K562 (cell line): ENCODE data around the gene TGM5. TPM values are rescaled to one million over a fixed set of nuclear protein-coding genes. Genes with fewer than 3 reads are reported as not detected.

Source experiments
- ATAC-seq: fragments of 200-7000 bp; cut with Tn5 transposase; 3 replicates; pipeline ENCODE4 v1.9.1; 2020; ENCODE audit warnings: moderate library complexity
- BruUV-seq: library from RNA; stranded (reverse); fragments of 400-500 nt; replicated peaks from 2 replicates; lab custom pipeline; 2021; lab: Mats Ljungman, UMichigan
- CTCF ChIA-PET: fragments of 300-600 bp; formaldehyde crosslinking; extraction: SDS; loops from one replicate; lab custom pipeline; 2021; ENCODE audit warnings: low intra/inter-chr PET ratio; lab: Yijun Ruan, JAX
- POLR2A ChIA-PET: fragments of 300-600, 350-650 bp; sonication (Branson Sonifier 250); formaldehyde crosslinking; extraction: SDS; loops from one replicate; lab custom pipeline; 2021; ENCODE audit warnings: antibody characterized with exemption, inconsistent platforms; lab: Yijun Ruan, JAX
- DNase-seq, 4 experiments: peaks; one replicate each; pipeline versions ENCODE4 v3.0.0 to v3.0.0-alpha.2; 2011 to 2018; ENCODE audit warnings: low spot score in 3 of 4, mixed read lengths in 3 of 4; ENCODE audit errors: extremely low read depth in 1 of 4
- FAIRE-seq: peaks from 2 replicates; lab custom pipeline; 2011; peaks lifted over from hg19 to GRCh38; lab: Jason Lieb, UNC
- H2AFZ ChIP-seq: 2 replicates; pipeline ENCODE4 v1.6.0; 2011; ENCODE audit warnings: low read depth, low read length, control low read depth, inconsistent platforms
- H3K27ac ChIP-seq: fragments of 200-600 bp; 3 replicates; pipeline ENCODE4 v1.8.0; 2011; ENCODE audit warnings: low read depth, mild to moderate bottlenecking, control low read depth, inconsistent platforms, low read length, moderate library complexity, mixed read lengths; ENCODE audit errors: extremely low read depth
- H3K27me3 ChIP-seq, 2 experiments: fragments of 300-600 bp in 1 of 2; 2 replicates in 1 of 2; 3 replicates in 1 of 2; pipeline versions ENCODE4 v1.6.0 to v1.8.0; 2011; ENCODE audit warnings: inconsistent platforms in 2 of 2, low read length in 2 of 2, mild to moderate bottlenecking in 1 of 2, mixed read lengths in 1 of 2, moderate library complexity in 1 of 2; ENCODE audit not compliant: control insufficient read depth in 2 of 2, insufficient read depth in 2 of 2
- H3K36me3 ChIP-seq: fragments of 300-600 bp; 3 replicates; pipeline ENCODE4 v1.8.0; 2011; ENCODE audit warnings: mild to moderate bottlenecking, low read length, inconsistent platforms; ENCODE audit not compliant: control insufficient read depth, insufficient read depth
- H3K4me1 ChIP-seq, 2 experiments: fragments of 200-600 bp in 1 of 2; replicated peaks in 1 of 2; 2 replicates in 1 of 2; 3 replicates in 1 of 2; pipeline versions ENCODE4 v1.5.1 to v1.8.0; 2011; ENCODE audit warnings: inconsistent platforms in 2 of 2, low read length in 2 of 2, mild to moderate bottlenecking in 1 of 2, mixed read lengths in 1 of 2, moderate library complexity in 1 of 2; ENCODE audit not compliant: control insufficient read depth in 2 of 2, insufficient read depth in 2 of 2
- H3K4me2 ChIP-seq: 2 replicates; pipeline ENCODE4 v1.6.1; 2011; ENCODE audit warnings: low read length, control low read depth, inconsistent platforms, mixed read lengths; ENCODE audit not compliant: insufficient read depth
- H3K4me3 ChIP-seq: fragments of 200-600 bp; sonication (generic), shearing (Covaris generic); 2 replicates; pipeline ENCODE4 v1.5.1; 2016; ENCODE audit warnings: control low read depth, inconsistent platforms
- H3K79me2 ChIP-seq: fragments of 200-600 bp; 3 replicates; pipeline ENCODE4 v1.8.0; 2011; ENCODE audit warnings: low read length, inconsistent platforms; ENCODE audit not compliant: control insufficient read depth, insufficient read depth
- H3K9ac ChIP-seq, 2 experiments: 2 replicates each; pipeline versions ENCODE4 v1.6.0 to v1.6.1; 2011; ENCODE audit warnings: low read depth in 2 of 2, low read length in 2 of 2, control low read depth in 1 of 2, inconsistent platforms in 1 of 2, mild to moderate bottlenecking in 1 of 2, mixed read lengths in 1 of 2; ENCODE audit not compliant: insufficient read depth in 1 of 2
- H3K9me1 ChIP-seq: one replicate; pipeline ENCODE4 v1.6.0; 2011; ENCODE audit warnings: inconsistent platforms, mild to moderate bottlenecking, low read length, moderate library complexity; ENCODE audit not compliant: control insufficient read depth, insufficient read depth
- H3K9me3 ChIP-seq: replicated peaks from 2 replicates; pipeline ENCODE4 v1.5.1; 2011; ENCODE audit warnings: low read depth, low read length, inconsistent platforms; ENCODE audit not compliant: control insufficient read depth, insufficient read depth
- H4K20me1 ChIP-seq: replicated peaks from 2 replicates; pipeline ENCODE4 v1.6.1; 2011; ENCODE audit warnings: low read length, inconsistent platforms, mixed read lengths; ENCODE audit not compliant: control insufficient read depth, insufficient read depth
- ATF7 ChIP-seq: fragments of 450-650 bp; IDR thresholded peaks from 2 replicates; pipeline ENCODE4 v1.7.1; 2014; ENCODE audit warnings: mild to moderate bottlenecking, moderate library complexity
- BHLHE40 ChIP-seq: IDR thresholded peaks from 2 replicates; pipeline ENCODE4 v1.6.1; 2011; ENCODE audit warnings: low read length, improper control_type of control experiment
- CBX3 ChIP-seq, 2 experiments: IDR thresholded peaks; 1 replicate in 1 of 2; 2 replicates in 1 of 2; pipeline ENCODE4 v1.6.1; 2012; ENCODE audit warnings: inconsistent platforms in 2 of 2, low read length in 2 of 2, borderline replicate concordance in 1 of 2, control low read depth in 1 of 2
- CREM ChIP-seq: IDR thresholded peaks from 2 replicates; pipeline ENCODE4 v1.6.1; 2014; ENCODE audit warnings: antibody characterized with exemption, low read depth
- FOXJ2 ChIP-seq: fragments of 200-800 bp; sonication (Bioruptor generic); IDR thresholded peaks from 2 replicates; pipeline ENCODE4 v1.6.1; 2016; ENCODE audit warnings: missing genetic modification characterization, missing compliant biosample characterization
- IFI16 ChIP-seq: fragments of 250-450 bp; sonication (Bioruptor Pico); IDR thresholded peaks from 2 replicates; pipeline ENCODE4 v2.1.2; 2022; ENCODE audit warnings: mild to moderate bottlenecking, inconsistent platforms
- JUN ChIP-seq, 2 experiments: sonication (generic) in 1 of 2; formaldehyde crosslinking in 1 of 2; IDR thresholded peaks; 2 replicates each; pipeline versions ENCODE4 v1.6.1 to v1.8.0; 2012 to 2022; ENCODE audit warnings: borderline replicate concordance in 2 of 2, mild to moderate bottlenecking in 2 of 2, improper control_type of control experiment in 1 of 2, low read depth in 1 of 2, low read length in 1 of 2, missing genetic modification reagents in 1 of 2
- MAFK ChIP-seq: IDR thresholded peaks from 2 replicates; pipeline ENCODE4 v1.6.1; 2011; ENCODE audit warnings: low read length, improper control_type of control experiment
- PHB ChIP-seq: fragments of 250-450 bp; sonication (Bioruptor Pico); IDR thresholded peaks from 2 replicates; pipeline ENCODE4 v1.5.0; 2021
- RB1 ChIP-seq: fragments of 450-650 bp; IDR thresholded peaks from 2 replicates; pipeline ENCODE4 v1.6.1; 2017; ENCODE audit warnings: low read depth, mild to moderate bottlenecking
- RBM17 ChIP-seq: fragments of 200-400 bp; formaldehyde crosslinking; IDR thresholded peaks from 2 replicates; pipeline ENCODE4 v1.6.1; 2017; ENCODE audit warnings: low read depth, mild to moderate bottlenecking, low read length, borderline replicate concordance
- SIN3A ChIP-seq, 2 experiments: fragments of 150-350 bp in 1 of 2; IDR thresholded peaks; 2 replicates each; pipeline ENCODE4 v1.6.1; 2011 to 2016; ENCODE audit warnings: borderline replicate concordance in 2 of 2, low read depth in 2 of 2, low read length in 2 of 2, mild to moderate bottlenecking in 2 of 2, moderate library complexity in 2 of 2; ENCODE audit not compliant: control insufficient read depth in 1 of 2
- SMARCA4 ChIP-seq: fragments of 450-650 bp; IDR thresholded peaks from 2 replicates; pipeline ENCODE4 v1.6.1; 2016
- TRIM28 ChIP-seq: fragments of 450-650 bp; IDR thresholded peaks from 2 replicates; pipeline ENCODE4 v1.6.1; 2017
- TSC22D4 ChIP-seq: fragments of 450-650 bp; IDR thresholded peaks from 2 replicates; pipeline ENCODE4 v1.6.1; 2016; ENCODE audit warnings: missing genetic modification characterization, missing biosample characterization, control low read depth
- ZBTB33 ChIP-seq: sonication (generic); formaldehyde crosslinking; IDR thresholded peaks from 2 replicates; pipeline ENCODE4 v1.8.1; 2023; ENCODE audit warnings: mild to moderate bottlenecking, missing genetic modification reagents
- ZBTB7A ChIP-seq: IDR thresholded peaks from 2 replicates; pipeline ENCODE4 v1.6.1; 2011; ENCODE audit warnings: low read depth, mild to moderate bottlenecking, low read length, moderate library complexity, borderline replicate concordance; ENCODE audit not compliant: control insufficient read depth
- WGBS: fragments of 100-300 bp; shearing (Covaris generic); methylation state at CpG from one replicate; pipeline ENCODE4 v1.1.6; 2016; ENCODE audit warnings: low coverage, mixed read lengths; ENCODE audit not compliant: insufficient coverage; ENCODE audit errors: missing lambda C conversion rate; 5-methylcytosine and 5-hydroxymethylcytosine counted together
- in situ Hi-C: fragments of 300-500 bp; cut with MboI; formaldehyde crosslinking; loops from 4 replicates; pipeline ENCODE4 v1.15.0; 2018; ENCODE audit warnings: inconsistent platforms, mixed read lengths
- intact Hi-C: fragments of 100-400 bp; cut with micrococcal nuclease; formaldehyde crosslinking; loops from 2 replicates; pipeline ENCODE4 v1.14.2; 2022
- polyA plus RNA-seq, 8 experiments: library from polyadenylated mRNA; depleted of rRNA in 4 of 8; stranded (reverse) in 5 of 8; unstranded in 3 of 8; fragments of >200 nt; fragmentation: Nextera tagmentation in 2 of 8; fragmentation: Illumina TruSeq in 1 of 8; extraction: Ambion mirVana in 2 of 8; extraction: Trizol in 1 of 8; gene quantifications; 2 replicates each; pipeline versions ENCODE4 v1.2.1 to v1.2.3, GENCODE V29; 2011 to 2014; ENCODE audit warnings: inconsistent platforms in 1 of 8, missing spikeins in 1 of 8
- total RNA-seq, 7 experiments: library from RNA; depleted of rRNA in 6 of 7; stranded (reverse); fragments of >200 nt in 6 of 7; fragmentation: Illumina TruSeq in 2 of 7; extraction: Trizol in 2 of 7; gene quantifications; 2 replicates each; pipeline versions ENCODE4 v1.2.1 to v1.2.3, GENCODE V29; 2011 to 2021; ENCODE audit warnings: low replicate concordance in 1 of 7
- TF ChIP-seq, protein P1 (sequence below), 3 experiments: IDR thresholded peaks in 2 of 3; conservative IDR thresholded peaks in 1 of 3; 2 replicates each; pipeline ENCODE4 v1.5.1; 2011 to 2012; ENCODE audit warnings: low read length in 3 of 3, mild to moderate bottlenecking in 3 of 3, control low read depth in 2 of 3, improper control_type of control experiment in 1 of 3, inconsistent platforms in 1 of 3, low read depth in 1 of 3, mixed read lengths in 1 of 3, moderate library complexity in 1 of 3; ENCODE audit not compliant: insufficient read depth in 2 of 3

The TGM5 gene
- total and polyA plus RNA-seq, 9 of the 15 experiments (the other 6 are each of a cell fraction or from before 2014, with no cell fraction given), result 0.03 to 0.10 (median 0.07) TPM; not detected in 6

DNA sequence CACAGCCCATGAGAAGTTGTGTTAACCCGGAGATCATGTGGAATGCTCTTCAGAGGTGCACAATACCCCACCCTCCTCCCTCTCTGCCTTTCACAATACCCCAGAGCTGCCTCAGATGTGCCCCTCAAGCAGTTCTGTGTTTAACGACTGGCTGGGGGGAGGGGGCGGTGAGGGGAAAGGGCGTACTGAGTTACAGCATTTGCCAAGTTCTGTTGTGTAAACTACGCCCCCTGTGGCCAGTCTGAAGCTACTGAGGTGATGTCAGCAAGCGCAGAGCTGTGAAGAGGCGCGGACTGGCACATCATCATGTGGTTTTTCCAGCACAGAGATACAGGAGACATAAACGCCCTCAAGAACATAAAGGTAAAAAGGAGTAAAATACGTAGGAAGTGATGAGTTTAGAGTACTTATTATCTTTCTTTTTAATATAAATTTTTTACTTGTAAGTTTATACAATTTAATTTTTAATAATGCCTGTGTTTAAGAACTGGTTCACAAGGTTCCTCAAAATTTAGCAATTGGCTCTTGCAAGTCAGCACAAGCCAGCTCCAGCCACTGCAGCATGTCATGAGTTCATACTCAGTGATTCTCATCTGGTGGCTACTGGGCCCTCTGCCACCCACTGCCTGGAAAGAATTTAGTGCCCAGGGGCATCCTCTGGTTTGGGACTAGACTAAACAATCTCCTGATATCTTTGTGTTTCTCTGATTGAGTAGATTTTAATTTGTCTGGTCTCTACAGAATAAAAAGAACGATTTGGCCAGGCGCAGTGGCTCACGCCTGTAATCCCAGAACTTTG lies 47.6 kb downstream of the TGM5 start:
- peak; percentile 70 for FAIRE-seq
- Histone ChIP-seq H3K27ac (no peak overlapping the region), H3K27me3 (no peaks in the 10 kb centered on the region), H3K9me3 (no peaks in the 10 kb centered on the region; the same call in 1 of the 2 replicates), H4K20me1 (no peaks in the 10 kb centered on the region), H3K4me2 (no peak overlapping the region), H3K4me3 (no peak overlapping the region), H3K4me1 (peaks cover 26 to 31% of the 10 kb centered on the region in 2 experiments; a peak in 4 of 5 replicates), H3K9me1 (no peaks in the 10 kb centered on the region), H3K36me3 (no peaks in the 10 kb centered on the region), H3K79me2 (no peaks in the 10 kb centered on the region), H3K9ac (no peak overlapping the region), H2AFZ (peak overlapping the region; percentile 67; the same call in 1 of the 2 replicates)
- CTCF ChIA-PET, result no interaction called here
- intact Hi-C loops (no loop called here), in situ Hi-C loops (no loop called here)
- peak; percentile 73 for ATAC-seq
- POLR2A ChIA-PET, result interaction anchor here (0.8 to 1.2 kb wide), 3 partner anchors 10 to 499 kb away, joined by 3 to 4 read pairs (median 3); no protein-coding TSS in a partner anchor
- WGBS, result 58% methylated on average over 13 of the region's 13 CpGs
- peak; percentile 60 to 77 (median 64) for DNase-seq
- no TSS peak for BruUV-seq
- TF ChIP-seq JUN (IDR thresholded peaks at IDR 0.05; ENCODE audit: borderline replicate concordance, low read depth, low read length) (0 out of 2 replicates have a peak, but pooled peaks have one; percentile 7), JUN (CRISPR knock-in tag; IDR thresholded peaks at IDR 0.05; ENCODE audit: borderline replicate concordance) (no peak), SIN3A (IDR thresholded peaks at IDR 0.05; ENCODE audit: borderline replicate concordance in 2 of 2, control insufficient read depth in 1 of 2, low read depth in 2 of 2, low read length in 2 of 2) (0 out of 4 replicates have a peak, but pooled peaks of 1 of the 2 experiments have one; percentile 12), RBM17 (no peak), ZBTB33 (CRISPR knock-in tag) (peak; percentile 93), SMARCA4 (0 out of 2 replicates have a peak, but pooled peaks have one; percentile 22), TRIM28 (no peak), IFI16 (CRISPR knock-in tag) (no peak), PHB (CRISPR knock-in tag) (no peak), BHLHE40 (no peak), CBX3 (IDR thresholded peaks at IDR 0.05; ENCODE audit: borderline replicate concordance in 1 of 2, low read length in 2 of 2) (0 out of 3 replicates have a peak, but pooled peaks of 1 of the 2 experiments have one; percentile 35), ZBTB7A (peak; percentile 62; the same call in 1 of the 2 replicates), TSC22D4 (tag) (no peak), FOXJ2 (tag) (no peak), ATF7 (0 out of 2 replicates have a peak, but pooled peaks have one; percentile 28), MAFK (0 out of 2 replicates have a peak, but pooled peaks have one; percentile 1), CREM (peak; percentile 59), RB1 (no peak)
- TF ChIP-seq, protein P1, sequence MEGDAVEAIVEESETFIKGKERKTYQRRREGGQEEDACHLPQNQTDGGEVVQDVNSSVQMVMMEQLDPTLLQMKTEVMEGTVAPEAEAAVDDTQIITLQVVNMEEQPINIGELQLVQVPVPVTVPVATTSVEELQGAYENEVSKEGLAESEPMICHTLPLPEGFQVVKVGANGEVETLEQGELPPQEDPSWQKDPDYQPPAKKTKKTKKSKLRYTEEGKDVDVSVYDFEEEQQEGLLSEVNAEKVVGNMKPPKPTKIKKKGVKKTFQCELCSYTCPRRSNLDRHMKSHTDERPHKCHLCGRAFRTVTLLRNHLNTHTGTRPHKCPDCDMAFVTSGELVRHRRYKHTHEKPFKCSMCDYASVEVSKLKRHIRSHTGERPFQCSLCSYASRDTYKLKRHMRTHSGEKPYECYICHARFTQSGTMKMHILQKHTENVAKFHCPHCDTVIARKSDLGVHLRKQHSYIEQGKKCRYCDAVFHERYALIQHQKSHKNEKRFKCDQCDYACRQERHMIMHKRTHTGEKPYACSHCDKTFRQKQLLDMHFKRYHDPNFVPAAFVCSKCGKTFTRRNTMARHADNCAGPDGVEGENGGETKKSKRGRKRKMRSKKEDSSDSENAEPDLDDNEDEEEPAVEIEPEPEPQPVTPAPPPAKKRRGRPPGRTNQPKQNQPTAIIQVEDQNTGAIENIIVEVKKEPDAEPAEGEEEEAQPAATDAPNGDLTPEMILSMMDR (IDR thresholded peaks at IDR 0.05 in 2 of 3, conservative IDR thresholded peaks at IDR 0.05 in 1 of 3; ENCODE audit: insufficient read depth in 2 of 3, low read depth in 1 of 3, low read length in 3 of 3), result peak; percentile 46 to 62 (median 51)
